AG04450 (cell line): ENCODE results near the gene OLFML2B. TPM values are rescaled to one million over a fixed set of nuclear protein-coding genes. Genes with fewer than 3 reads are reported as not detected.

Source experiments
- CTCF ChIA-PET: fragments of 300-600, 350-600 bp; formaldehyde crosslinking; extraction: SDS; loops from one replicate; lab custom pipeline; 2022; ENCODE audit warnings: antibody characterized with exemption, inconsistent platforms; lab: Charles Lee
- POLR2A ChIA-PET: fragments of 350-600 bp; formaldehyde crosslinking; extraction: SDS; loops from one replicate; lab custom pipeline; 2021; ENCODE audit warnings: antibody characterized with exemption, inconsistent platforms; lab: Yijun Ruan, JAX
- DNase-seq: peaks from one replicate; pipeline ENCODE4 v3.0.0-alpha.2; 2011; ENCODE audit warnings: low read depth, low spot score
- H3K27ac ChIP-seq: one replicate; pipeline ENCODE4 v1.5.1; 2012; ENCODE audit warnings: low read depth, low read length, control low read depth
- H3K27me3 ChIP-seq: one replicate; pipeline ENCODE4 v1.6.0; 2012; ENCODE audit warnings: low read length; ENCODE audit not compliant: control insufficient read depth, insufficient read depth
- H3K4me3 ChIP-seq: 2 replicates; pipeline ENCODE4 v1.5.1; 2011; ENCODE audit warnings: mild to moderate bottlenecking, low read depth, low read length, control low read depth
- H3K9me3 ChIP-seq: 2 replicates; pipeline ENCODE4 v1.5.1; 2012; ENCODE audit warnings: low read length; ENCODE audit not compliant: control insufficient read depth, insufficient read depth
- polyA plus RNA-seq: library from polyadenylated mRNA; depleted of rRNA; stranded (reverse); fragments of >200 nt; gene quantifications from 2 replicates; pipeline ENCODE4 v1.2.3, GENCODE V29; 2011
- TF ChIP-seq, protein P1 (sequence below): IDR thresholded peaks from 2 replicates; pipeline ENCODE4 v1.5.1; 2011; ENCODE audit warnings: low read depth, low read length, control low read depth, inconsistent platforms

Gene OLFML2B
- polyA plus RNA-seq, 1 experiment = 0.68 TPM

DNA sequence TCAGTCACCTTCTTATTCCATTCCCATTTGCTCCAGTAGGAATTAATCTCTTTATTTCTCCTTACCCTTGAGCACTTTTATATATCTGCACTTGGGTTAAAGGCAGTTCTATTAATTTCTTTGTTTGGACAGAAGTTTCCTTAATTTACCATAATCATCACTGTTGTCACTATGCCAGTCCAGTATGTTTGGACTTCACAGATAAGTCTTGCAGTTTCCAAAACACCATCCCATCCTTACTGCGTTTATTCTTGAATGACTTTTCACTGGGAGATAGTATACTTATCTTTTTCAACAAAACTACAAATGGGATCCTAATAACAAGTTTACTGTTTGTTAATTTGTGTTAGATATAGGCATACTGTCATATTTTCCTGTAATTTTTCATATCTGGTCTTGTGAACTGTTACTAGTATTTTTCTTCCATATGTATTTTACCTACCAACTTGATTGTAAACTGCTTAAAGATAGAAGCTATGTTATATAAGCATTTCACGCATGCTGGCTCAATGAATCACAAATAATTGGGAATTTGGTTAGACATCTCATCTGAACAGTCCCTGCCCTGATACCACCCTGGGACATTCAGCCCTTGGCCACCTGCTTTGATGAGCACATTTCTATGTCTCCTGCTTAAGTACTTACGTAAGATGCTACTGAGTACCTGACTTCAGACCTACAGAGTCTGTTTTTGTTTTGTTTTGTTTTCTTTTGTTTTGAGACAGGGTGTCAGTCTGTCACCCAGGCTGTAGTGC lies 78.2 kb downstream of the OLFML2B start:
- POLR2A ChIA-PET = no interaction called here
- Histone ChIP-seq H3K27ac (no peak overlapping the region), H3K27me3 (no peaks in the 10 kb centered on the region), H3K4me3 (no peak overlapping the region), H3K9me3 (no peaks in the 10 kb centered on the region)
- DNase-seq = no peak
- TF ChIP-seq, protein P1, sequence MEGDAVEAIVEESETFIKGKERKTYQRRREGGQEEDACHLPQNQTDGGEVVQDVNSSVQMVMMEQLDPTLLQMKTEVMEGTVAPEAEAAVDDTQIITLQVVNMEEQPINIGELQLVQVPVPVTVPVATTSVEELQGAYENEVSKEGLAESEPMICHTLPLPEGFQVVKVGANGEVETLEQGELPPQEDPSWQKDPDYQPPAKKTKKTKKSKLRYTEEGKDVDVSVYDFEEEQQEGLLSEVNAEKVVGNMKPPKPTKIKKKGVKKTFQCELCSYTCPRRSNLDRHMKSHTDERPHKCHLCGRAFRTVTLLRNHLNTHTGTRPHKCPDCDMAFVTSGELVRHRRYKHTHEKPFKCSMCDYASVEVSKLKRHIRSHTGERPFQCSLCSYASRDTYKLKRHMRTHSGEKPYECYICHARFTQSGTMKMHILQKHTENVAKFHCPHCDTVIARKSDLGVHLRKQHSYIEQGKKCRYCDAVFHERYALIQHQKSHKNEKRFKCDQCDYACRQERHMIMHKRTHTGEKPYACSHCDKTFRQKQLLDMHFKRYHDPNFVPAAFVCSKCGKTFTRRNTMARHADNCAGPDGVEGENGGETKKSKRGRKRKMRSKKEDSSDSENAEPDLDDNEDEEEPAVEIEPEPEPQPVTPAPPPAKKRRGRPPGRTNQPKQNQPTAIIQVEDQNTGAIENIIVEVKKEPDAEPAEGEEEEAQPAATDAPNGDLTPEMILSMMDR = no peak
- CTCF ChIA-PET = no interaction called here

GRCh38 chr1:161944381-161944780 lies 79.3 kb downstream of the OLFML2B start:
- Histone ChIP-seq H3K9me3 (no peaks in the 10 kb centered on the region), H3K27me3 (no peaks in the 10 kb centered on the region), H3K4me3 (no peak overlapping the region), H3K27ac (no peak overlapping the region)
- DNase-seq = no peak
- CTCF ChIA-PET = no interaction called here
- POLR2A ChIA-PET = no interaction called here
- TF ChIP-seq, protein P1 = no peak

DNA sequence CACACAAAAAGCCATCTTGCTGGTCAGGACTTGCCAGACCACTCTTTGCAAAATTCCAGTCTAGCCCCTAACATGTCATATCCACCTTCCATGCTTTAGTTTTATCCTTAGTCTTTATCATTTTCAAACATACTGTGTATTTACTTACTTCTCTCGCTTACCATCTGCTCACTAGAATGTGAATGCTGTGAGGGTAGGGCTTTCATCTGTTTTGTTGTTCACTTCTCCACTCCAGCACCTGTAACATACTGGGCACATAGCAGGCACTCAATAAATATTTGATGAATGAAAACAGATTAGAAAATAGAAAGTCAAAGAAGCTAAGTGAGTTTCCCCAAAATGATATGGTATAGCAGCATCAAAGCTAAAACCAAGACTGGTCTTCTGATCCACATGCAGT lies 79.9 kb downstream of the OLFML2B start:
- Histone ChIP-seq H3K27me3 (no peaks in the 10 kb centered on the region), H3K4me3 (no peak overlapping the region), H3K27ac (no peak overlapping the region), H3K9me3 (no peaks in the 10 kb centered on the region)
- POLR2A ChIA-PET = no interaction called here
- CTCF ChIA-PET = no interaction called here
- DNase-seq = no peak
- TF ChIP-seq, protein P1 = no peak

- CTCF ChIA-PET = interaction anchor here (0.7 kb wide), 1 partner anchor 149 kb away, joined by 5 read pairs; no protein-coding TSS in a partner anchor
These were observed 81.8 kb downstream of the OLFML2B start for GRCh38 chr1:161941726-161942436.

More at GRCh38 chr1:161941726-161942436, 81.8 kb downstream of the OLFML2B start:
- H3K27me3 ChIP-seq = no peaks in the 10 kb centered on the region
- POLR2A ChIA-PET = interaction anchor here (0.7 kb wide), 1 partner anchor 61 kb away, joined by 3 read pairs; no protein-coding TSS in a partner anchor
- no peak overlapping the region for H3K27ac ChIP-seq
- DNase-seq = no peak
- TF ChIP-seq, protein P1 = no peak
- H3K4me3 ChIP-seq = no peak overlapping the region
- H3K9me3 ChIP-seq = no peaks in the 10 kb centered on the region
